GM23338 (cell line): Measurements from ENCODE around the gene GTF2H2. TPM values are rescaled to one million over a fixed set of nuclear protein-coding genes. Genes with fewer than 3 reads are reported as not detected.
"Not testable (repeated sequence)": the region's sequence is repeated elsewhere in the genome, so short reads cannot be mapped to it uniquely, and the experiment has no call there.

Experiments used
- ATAC-seq: fragments of 200-7000 bp; cut with Tn5 transposase; 3 replicates; pipeline ENCODE4 v1.9.1; 2020
- DNase-seq: peaks from one replicate; pipeline ENCODE4 v3.0.0-alpha.2; 2015; ENCODE audit warnings: low spot score
- H2AFZ ChIP-seq: fragments of 200-600 bp; sonication (generic); 2 replicates; pipeline ENCODE4 v1.8.0; 2016; ENCODE audit warnings: antibody characterized with exemption, mild to moderate bottlenecking, moderate library complexity
- H3F3A ChIP-seq: fragments of 200-600 bp; sonication (generic); replicated peaks from 2 replicates; pipeline ENCODE4 v1.8.0; 2017; ENCODE audit warnings: antibody characterized with exemption, mixed run types, low read depth
- H3K27ac ChIP-seq: fragments of 200-600 bp; sonication (generic); 2 replicates; pipeline ENCODE4 v1.6.1; 2016; ENCODE audit warnings: low read depth
- H3K27me3 ChIP-seq: fragments of 200-600 bp; sonication (generic); 2 replicates; pipeline ENCODE4 v1.8.0; 2016; ENCODE audit warnings: mild to moderate bottlenecking, mixed run types, moderate library complexity; ENCODE audit not compliant: insufficient read depth
- H3K36me3 ChIP-seq: fragments of 200-600 bp; sonication (generic); 2 replicates; pipeline ENCODE4 v1.8.0; 2016; ENCODE audit warnings: mild to moderate bottlenecking; ENCODE audit not compliant: insufficient read depth
- H3K4me1 ChIP-seq: fragments of 200-600 bp; sonication (generic); 2 replicates; pipeline ENCODE4 v1.8.0; 2016; ENCODE audit warnings: mild to moderate bottlenecking, moderate library complexity; ENCODE audit not compliant: insufficient read depth
- H3K4me2 ChIP-seq: fragments of 200-600 bp; sonication (generic); 2 replicates; pipeline ENCODE4 v1.7.1; 2017; ENCODE audit warnings: mixed run types
- H3K4me3 ChIP-seq: fragments of 200-600 bp; sonication (generic); 2 replicates; pipeline ENCODE4 v1.6.1; 2016; ENCODE audit warnings: mixed run types
- H3K79me2 ChIP-seq: fragments of 200-600 bp; sonication (generic); replicated peaks from 2 replicates; pipeline ENCODE4 v1.8.0; 2017; ENCODE audit warnings: mild to moderate bottlenecking; ENCODE audit not compliant: insufficient read depth
- H3K9me2 ChIP-seq: fragments of 200-600 bp; sonication (generic); 2 replicates; pipeline ENCODE4 v1.8.0; 2017; ENCODE audit not compliant: insufficient read depth
- H4K20me1 ChIP-seq: fragments of 200-600 bp; sonication (generic); replicated peaks from 2 replicates; pipeline ENCODE4 v1.8.0; 2017; ENCODE audit warnings: mild to moderate bottlenecking; ENCODE audit not compliant: insufficient read depth
- H3K27ac Mint-ChIP-seq: 2 replicates; pipeline ENCODE4 v1.8.0; 2020; ENCODE audit warnings: inconsistent platforms, mild to moderate bottlenecking, moderate library complexity, mixed read lengths
- H3K27me3 Mint-ChIP-seq: 3 replicates; pipeline ENCODE4 v1.8.0; 2022; ENCODE audit warnings: low read depth, mild to moderate bottlenecking, moderate library complexity, mixed read lengths, inconsistent platforms; ENCODE audit not compliant: insufficient read depth, poor library complexity
- H3K36me3 Mint-ChIP-seq: 3 replicates; pipeline ENCODE4 v1.8.0; 2021; ENCODE audit warnings: low read depth, mild to moderate bottlenecking, inconsistent platforms, moderate library complexity, mixed read lengths
- H3K4me1 Mint-ChIP-seq: 3 replicates; pipeline ENCODE4 v1.8.0; 2020; ENCODE audit warnings: mild to moderate bottlenecking, inconsistent platforms, mixed read lengths
- H3K4me3 Mint-ChIP-seq: 3 replicates; pipeline ENCODE4 v1.8.0; 2021; ENCODE audit warnings: moderate library complexity, mild to moderate bottlenecking, inconsistent platforms, mixed read lengths
- H3K9me3 Mint-ChIP-seq: 3 replicates; pipeline ENCODE4 v1.8.0; 2020; ENCODE audit warnings: moderate library complexity, mild to moderate bottlenecking, inconsistent platforms, mixed read lengths
- polyA plus RNA-seq: library from polyadenylated mRNA; unstranded; fragments of >200 nt; fragmentation: Nextera tagmentation; extraction: Ambion mirVana; gene quantifications from 2 replicates; pipeline ENCODE4 v1.2.1, GENCODE V29; 2016
- total RNA-seq: library from RNA; depleted of rRNA; stranded (reverse); fragments of >200 nt; shearing (Covaris generic); gene quantifications from 2 replicates; pipeline ENCODE4 v1.2.3, GENCODE V29; 2014

GTF2H2 gene
- total and polyA plus RNA-seq, 2 experiments from 2014 or later = 52.1 to 61.0 TPM

DNA sequence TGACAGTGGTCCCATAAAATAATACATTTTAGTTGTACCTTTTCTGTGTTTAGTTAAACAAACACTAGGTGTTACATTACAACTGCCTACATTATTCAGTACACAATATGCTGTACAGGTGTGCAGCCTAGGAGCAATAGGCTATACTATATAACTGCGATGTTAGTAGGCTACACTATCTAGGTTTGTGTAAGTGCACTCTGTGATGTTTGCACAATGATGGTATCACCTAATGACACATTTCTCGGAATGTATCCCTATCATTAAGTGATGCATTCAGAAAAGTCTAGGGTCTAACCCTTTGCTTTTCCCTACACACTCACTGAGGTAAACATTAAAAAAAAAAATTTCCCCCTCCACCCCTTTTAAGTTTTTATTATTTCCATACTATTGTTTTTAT is 22.7 kb downstream of the GTF2H2 start:
- not testable (repeated sequence) for H2AFZ ChIP-seq, H3K36me3 Mint-ChIP-seq, ATAC-seq, H3K27me3 ChIP-seq, H3K4me3 ChIP-seq, H3K4me3 Mint-ChIP-seq, H3K9me3 Mint-ChIP-seq, H3K4me2 ChIP-seq, DNase-seq, H3K27me3 Mint-ChIP-seq, H3K4me1 ChIP-seq, H3K4me1 Mint-ChIP-seq, H3K27ac ChIP-seq, H3K27ac Mint-ChIP-seq, H3K36me3 ChIP-seq, H3K9me2 ChIP-seq, H3K79me2 ChIP-seq, H4K20me1 ChIP-seq, H3F3A ChIP-seq

DNA sequence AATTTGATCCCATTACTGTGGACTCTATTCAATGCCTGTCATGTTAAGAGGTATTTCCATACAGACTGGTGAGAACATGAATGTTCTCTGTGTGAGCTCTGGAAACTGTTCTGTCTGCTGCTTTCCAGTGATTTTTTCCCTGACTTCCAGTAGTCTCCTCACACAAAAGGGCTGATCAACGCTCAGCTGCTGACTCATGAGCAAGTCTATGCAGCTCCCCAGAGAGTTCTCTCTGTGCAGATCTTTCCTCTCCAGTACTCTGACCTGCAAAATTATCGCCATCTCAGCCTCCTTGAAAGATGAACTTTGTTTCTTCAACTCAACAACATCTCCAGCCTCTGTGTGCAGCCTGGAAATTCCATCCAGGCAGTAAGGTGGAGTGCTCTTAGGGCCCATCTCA is 23.3 kb downstream of the GTF2H2 start:
- H3K79me2 ChIP-seq, H3K27me3 Mint-ChIP-seq, H3K36me3 ChIP-seq, H3K4me1 Mint-ChIP-seq, H3K27me3 ChIP-seq, H3K9me2 ChIP-seq, H4K20me1 ChIP-seq, H2AFZ ChIP-seq, H3F3A ChIP-seq, DNase-seq, H3K4me2 ChIP-seq, H3K36me3 Mint-ChIP-seq, H3K27ac ChIP-seq, ATAC-seq, H3K27ac Mint-ChIP-seq, H3K4me3 ChIP-seq, H3K4me1 ChIP-seq, H3K9me3 Mint-ChIP-seq, H3K4me3 Mint-ChIP-seq: not testable (repeated sequence)

DNA sequence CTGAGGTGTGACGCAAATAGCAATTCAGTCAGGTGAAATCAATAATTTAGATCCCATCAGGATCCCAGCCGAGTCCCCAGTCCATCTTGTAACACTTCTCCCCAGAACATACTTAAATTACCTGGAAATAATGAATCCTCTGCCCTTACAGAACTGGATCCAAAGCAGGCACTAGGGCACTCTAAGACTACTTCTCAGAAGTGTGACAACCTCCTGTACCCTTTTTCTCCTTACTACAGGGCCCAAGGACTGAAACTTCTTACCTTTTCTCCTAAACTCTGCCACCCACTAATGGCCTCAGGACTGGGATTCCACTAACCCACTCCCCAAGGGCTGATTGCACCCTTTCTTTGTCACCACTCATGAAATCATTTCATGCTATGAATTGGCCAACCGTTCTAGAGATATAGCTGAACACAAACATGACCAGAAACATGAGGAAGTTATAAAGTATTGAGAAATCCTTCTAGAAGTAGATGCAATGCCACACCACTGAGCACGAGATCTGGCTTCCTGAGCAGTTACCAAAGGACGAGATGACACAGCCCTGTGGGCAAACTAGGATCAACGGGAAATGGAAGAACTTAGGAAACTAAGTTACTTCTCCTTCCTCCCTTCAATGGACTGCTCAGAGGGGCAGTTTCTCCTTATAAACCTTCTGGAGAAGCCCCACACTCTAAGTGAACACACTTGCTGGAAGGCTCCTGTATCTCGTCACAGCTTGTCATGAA is 36.3 kb downstream of the GTF2H2 start:
- not testable (repeated sequence) for H3K9me3 Mint-ChIP-seq, H3K27ac Mint-ChIP-seq, H3K36me3 Mint-ChIP-seq, H3K27me3 Mint-ChIP-seq, H3F3A ChIP-seq, H3K4me2 ChIP-seq, H3K27ac ChIP-seq, ATAC-seq, DNase-seq, H3K36me3 ChIP-seq, H3K4me1 Mint-ChIP-seq, H3K4me3 Mint-ChIP-seq, H3K4me1 ChIP-seq, H2AFZ ChIP-seq, H3K4me3 ChIP-seq, H3K79me2 ChIP-seq, H3K27me3 ChIP-seq, H4K20me1 ChIP-seq, H3K9me2 ChIP-seq

DNA sequence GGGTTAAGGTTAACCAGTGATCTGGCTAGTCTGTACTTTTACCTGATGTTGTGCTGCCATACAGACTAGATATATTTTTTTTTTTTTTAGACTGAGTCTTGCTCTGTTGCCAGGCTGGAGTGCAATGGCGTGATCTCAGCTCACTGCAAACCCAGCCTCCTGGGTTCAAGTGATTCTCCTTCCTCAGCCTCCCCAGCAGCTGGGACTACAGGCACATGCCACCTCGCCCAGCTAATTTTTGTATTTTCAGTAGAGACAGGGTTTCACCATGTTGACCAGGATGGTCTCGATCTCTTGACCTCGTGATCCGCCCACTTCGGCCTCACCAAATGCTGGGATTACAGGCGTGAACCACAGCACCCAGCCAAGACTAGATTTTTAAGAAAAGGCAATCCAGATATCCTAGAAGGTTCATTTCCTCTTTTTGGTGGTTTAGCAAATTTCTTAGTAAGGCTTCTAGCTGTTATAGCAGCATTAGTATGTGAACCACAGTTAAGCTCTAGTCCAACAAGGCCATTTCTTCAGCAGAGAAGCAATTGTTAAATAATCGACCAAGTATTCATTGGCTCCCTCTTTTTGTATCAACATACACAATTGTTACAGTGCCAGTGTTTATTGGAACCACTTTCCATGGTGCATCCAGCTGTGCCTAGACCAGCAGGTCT is 42.1 kb downstream of the GTF2H2 start, which contains the start of gene NAIP:
Gene NAIP, minus strand, starts transcription at position 51 of the 665 bp plus-strand sequence. CDS start 12,424 bp downstream, outside the sequence.
- H3K4me2 ChIP-seq, H3K36me3 ChIP-seq, H3K27me3 Mint-ChIP-seq, H3K4me1 ChIP-seq, H2AFZ ChIP-seq, H3K4me1 Mint-ChIP-seq, ATAC-seq, H3K9me3 Mint-ChIP-seq, H4K20me1 ChIP-seq, H3F3A ChIP-seq, H3K4me3 ChIP-seq, H3K27ac ChIP-seq, H3K27me3 ChIP-seq, H3K36me3 Mint-ChIP-seq, DNase-seq, H3K27ac Mint-ChIP-seq, H3K9me2 ChIP-seq, H3K79me2 ChIP-seq, H3K4me3 Mint-ChIP-seq: not testable (repeated sequence)

DNA sequence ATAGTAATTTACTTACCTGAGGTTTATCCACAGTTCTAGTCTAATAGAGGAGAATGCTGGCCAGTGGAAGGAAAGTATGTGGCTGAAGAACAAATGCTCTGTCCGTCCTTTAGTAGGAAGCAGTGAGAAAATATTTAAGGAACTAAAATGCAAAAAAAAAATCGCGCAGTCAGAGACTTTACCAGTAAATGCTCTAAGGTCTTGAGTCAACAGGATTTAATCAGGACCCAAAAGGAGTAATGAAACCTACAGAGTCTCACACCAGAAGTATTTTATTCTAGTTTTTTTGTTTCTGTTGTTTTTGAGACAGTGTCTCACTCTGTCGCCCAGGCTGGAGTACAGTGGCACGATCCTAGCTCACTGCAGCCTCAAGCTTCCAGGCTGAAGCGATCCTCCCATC is 46.8 kb downstream of the GTF2H2 start:
- not testable (repeated sequence) for DNase-seq, ATAC-seq, H3K4me1 Mint-ChIP-seq, H3F3A ChIP-seq, H2AFZ ChIP-seq, H3K27ac ChIP-seq, H3K9me2 ChIP-seq, H3K36me3 ChIP-seq, H4K20me1 ChIP-seq, H3K4me3 ChIP-seq, H3K4me1 ChIP-seq, H3K79me2 ChIP-seq, H3K27me3 ChIP-seq, H3K36me3 Mint-ChIP-seq, H3K27me3 Mint-ChIP-seq, H3K9me3 Mint-ChIP-seq, H3K4me3 Mint-ChIP-seq, H3K4me2 ChIP-seq, H3K27ac Mint-ChIP-seq

DNA sequence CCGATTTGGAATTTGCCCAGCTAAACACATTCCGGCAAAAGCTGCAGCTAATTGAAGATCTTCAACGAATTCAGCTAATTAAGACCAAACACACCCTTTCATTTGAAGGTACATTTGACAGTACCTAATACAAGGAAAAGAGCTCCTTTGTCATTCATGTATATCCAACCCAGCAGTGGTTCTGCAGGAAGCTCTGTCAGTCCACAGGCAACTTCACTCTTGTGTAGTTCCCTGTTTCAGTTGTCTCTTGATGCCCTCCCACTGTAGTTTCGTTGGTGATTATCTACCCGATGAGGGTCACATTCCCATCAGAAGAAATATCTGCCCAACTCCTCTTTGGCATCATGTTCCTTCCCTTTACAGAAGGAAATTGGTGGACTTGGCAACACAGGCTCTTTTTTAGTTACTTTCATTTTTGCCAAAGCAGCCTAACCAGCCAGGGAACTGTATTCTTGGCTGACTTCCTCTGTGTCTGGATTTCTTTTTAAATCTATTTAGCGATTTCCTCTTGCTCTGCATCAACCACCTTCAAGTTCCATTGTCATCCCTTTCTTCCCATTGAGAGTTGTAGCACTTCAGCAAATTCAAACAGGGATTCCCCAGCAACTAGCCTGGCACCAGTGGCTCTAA is 49.0 kb downstream of the GTF2H2 start:
- H3F3A ChIP-seq, H3K4me2 ChIP-seq, DNase-seq, H3K27ac ChIP-seq, H4K20me1 ChIP-seq, H3K36me3 ChIP-seq, H2AFZ ChIP-seq, H3K36me3 Mint-ChIP-seq, H3K79me2 ChIP-seq, H3K4me1 Mint-ChIP-seq, H3K9me3 Mint-ChIP-seq, H3K4me1 ChIP-seq, H3K9me2 ChIP-seq, H3K27me3 Mint-ChIP-seq, H3K27ac Mint-ChIP-seq, H3K27me3 ChIP-seq, H3K4me3 Mint-ChIP-seq, H3K4me3 ChIP-seq: not testable (repeated sequence)
- ATAC-seq = peak; percentile 69
